MM.1S (cell line): Measurements from ENCODE around the gene NTRK2.

Experiments
- DNase-seq: peaks from one replicate; pipeline ENCODE4 v3.0.0-alpha.2; 2015
- H2AFZ ChIP-seq: fragments of 300-600 bp; sonication (generic); 2 replicates; pipeline ENCODE4 v1.6.0; 2016; ENCODE audit warnings: antibody characterized with exemption, low read length
- H3F3A ChIP-seq: fragments of 300-600 bp; sonication (generic); 2 replicates; pipeline ENCODE4 v1.6.1; 2016; ENCODE audit warnings: mild to moderate bottlenecking, antibody characterized with exemption, low read length, moderate library complexity, mixed read lengths; ENCODE audit not compliant: insufficient read depth
- H3K27ac ChIP-seq: fragments of 300-600 bp; sonication (generic); 2 replicates; pipeline ENCODE4 v1.5.1; 2016; ENCODE audit warnings: mild to moderate bottlenecking, low read length
- H3K27me3 ChIP-seq: fragments of 300-600 bp; sonication (generic); replicated peaks from 2 replicates; pipeline ENCODE4 v1.6.0; 2016; ENCODE audit warnings: low read length; ENCODE audit not compliant: insufficient read depth
- H3K36me3 ChIP-seq: fragments of 300-600 bp; sonication (generic); replicated peaks from 2 replicates; pipeline ENCODE4 v1.6.1; 2016; ENCODE audit warnings: mild to moderate bottlenecking, low read length, mixed read lengths; ENCODE audit not compliant: insufficient read depth
- H3K4me1 ChIP-seq: fragments of 300-600 bp; sonication (generic); 2 replicates; pipeline ENCODE4 v1.6.1; 2016; ENCODE audit warnings: low read length, mixed read lengths
- H3K4me2 ChIP-seq: fragments of 300-600 bp; sonication (generic); 2 replicates; pipeline ENCODE4 v1.6.0; 2016; ENCODE audit warnings: low read depth, low read length
- H3K4me3 ChIP-seq: fragments of 300-600 bp; sonication (generic); 2 replicates; pipeline ENCODE4 v1.5.1; 2016; ENCODE audit warnings: low read length, mixed read lengths
- H3K79me2 ChIP-seq: fragments of 300-600 bp; sonication (generic); 2 replicates; pipeline ENCODE4 v1.6.1; 2016; ENCODE audit warnings: mixed run types, low read length, mixed read lengths
- H3K9ac ChIP-seq: fragments of 300-600 bp; sonication (generic); 2 replicates; pipeline ENCODE4 v1.6.1; 2016; ENCODE audit warnings: low read length, mixed read lengths
- H3K9me2 ChIP-seq: fragments of 300-600 bp; sonication (generic); replicated peaks from 2 replicates; pipeline ENCODE4 v1.6.1; 2016; ENCODE audit warnings: mild to moderate bottlenecking, low read length, mixed read lengths; ENCODE audit not compliant: insufficient read depth
- H3K9me3 ChIP-seq: fragments of 300-600 bp; sonication (generic); replicated peaks from 2 replicates; pipeline ENCODE4 v1.6.1; 2016; ENCODE audit warnings: mild to moderate bottlenecking, low read length, mixed read lengths; ENCODE audit not compliant: insufficient read depth
- H4K20me1 ChIP-seq: fragments of 300-600 bp; sonication (generic); 2 replicates; pipeline ENCODE4 v1.6.1; 2016; ENCODE audit warnings: mild to moderate bottlenecking, low read length, moderate library complexity, mixed read lengths; ENCODE audit not compliant: insufficient read depth
- CTCF ChIP-seq: fragments of 300-600 bp; sonication (generic); IDR thresholded peaks from 2 replicates; pipeline ENCODE4 v1.5.1; 2016; ENCODE audit warnings: antibody characterized with exemption, low read length, mixed read lengths
- EZH2 ChIP-seq: fragments of 300-600 bp; sonication (generic); optimal IDR thresholded peaks from 2 replicates; pipeline ENCODE3; 2017; ENCODE audit warnings: low read depth, mild to moderate bottlenecking, antibody characterized with exemption, low read length, mixed read lengths
- EZH2phosphoT487 ChIP-seq: fragments of 300-600 bp; sonication (generic); IDR thresholded peaks from 2 replicates; pipeline ENCODE4 v1.6.1; 2018; ENCODE audit warnings: antibody characterized with exemption, low read length

The NTRK2 gene

GRCh38 chr9:84781458-84781857 is 111.9 kb downstream of the NTRK2 start:
- peak; percentile 54 for DNase-seq
- no peaks in the 10 kb centered on the region for H3K9me3 ChIP-seq
- H3K79me2 ChIP-seq, result no peaks in the 10 kb centered on the region
- H3K36me3 ChIP-seq, result no peaks in the 10 kb centered on the region
- no peaks in the 10 kb centered on the region for H3F3A ChIP-seq
- no peak for TF ChIP-seq EZH2
- TF ChIP-seq CTCF, result peak; percentile 61
- TF ChIP-seq EZH2phosphoT487, result no peak
- H3K27me3 ChIP-seq, result no peaks in the 10 kb centered on the region
- H2AFZ ChIP-seq, result no peak overlapping the region
- H3K27ac ChIP-seq, result no peak overlapping the region
- H3K4me3 ChIP-seq, result no peak overlapping the region
- H3K4me1 ChIP-seq, result no peaks in the 10 kb centered on the region
- H3K9me2 ChIP-seq, result no peaks in the 10 kb centered on the region
- H3K4me2 ChIP-seq, result no peak overlapping the region
- H4K20me1 ChIP-seq, result no peaks in the 10 kb centered on the region
- H3K9ac ChIP-seq, result no peak overlapping the region

GRCh38 chr9:84781931-84782866 is 112.7 kb downstream of the NTRK2 start:
- Histone ChIP-seq H3K4me3 (no peak overlapping the region), H3F3A (no peaks in the 10 kb centered on the region), H4K20me1 (no peaks in the 10 kb centered on the region), H3K9me2 (no peaks in the 10 kb centered on the region), H3K27me3 (no peaks in the 10 kb centered on the region), H3K79me2 (no peaks in the 10 kb centered on the region), H3K4me1 (no peaks in the 10 kb centered on the region), H3K36me3 (no peaks in the 10 kb centered on the region), H2AFZ (no peak overlapping the region), H3K9ac (no peak overlapping the region), H3K4me2 (no peak overlapping the region), H3K27ac (no peak overlapping the region), H3K9me3 (no peaks in the 10 kb centered on the region)
- DNase-seq, result no peak
- no peak for TF ChIP-seq EZH2phosphoT487
- no peak for TF ChIP-seq CTCF
- TF ChIP-seq EZH2, result no peak

- H3K9me3 ChIP-seq, result no peaks in the 10 kb centered on the region
- H3K9me2 ChIP-seq, result no peaks in the 10 kb centered on the region
- no peak overlapping the region for H3K27ac ChIP-seq
- no peaks in the 10 kb centered on the region for H3K27me3 ChIP-seq
- no peak overlapping the region for H3K4me3 ChIP-seq
- H3K4me1 ChIP-seq, result no peaks in the 10 kb centered on the region
- no peaks in the 10 kb centered on the region for H3K36me3 ChIP-seq
- H3K9ac ChIP-seq, result no peak overlapping the region
- no peaks in the 10 kb centered on the region for H3K79me2 ChIP-seq
- H4K20me1 ChIP-seq, result no peaks in the 10 kb centered on the region
- no peak for TF ChIP-seq CTCF
- no peak for TF ChIP-seq EZH2
- TF ChIP-seq EZH2phosphoT487, result no peak
- no peak overlapping the region for H2AFZ ChIP-seq
- no peaks in the 10 kb centered on the region for H3F3A ChIP-seq
- no peak overlapping the region for H3K4me2 ChIP-seq
- no peak for DNase-seq
Measured at GRCh38 chr9:84785792-84786547, 116.4 kb downstream of the NTRK2 start.
